ENCODE data around the gene MROH8.
A peak's percentile ranks its signal among the peaks of the same experiment; 100 is the strongest.
"Not testable (repeated sequence)": the region's sequence is repeated elsewhere in the genome, so short reads cannot be mapped to it uniquely, and the experiment has no call there.

MROH8 gene

GRCh38 chr20:37095108-37095598, 84.2 kb downstream of the MROH8 start:
- Mint-ChIP-seq H3K4me1 (peaks cover 49% of the 10 kb centered on the region), H3K4me3 (peak overlapping the region; percentile 98), H3K27me3 (no peaks in the 10 kb centered on the region), H3K27ac (peak overlapping the region; percentile 98 to 100), H3K9me3 (no peaks in the 10 kb centered on the region)
- ATAC-seq, result peak; percentile 52
- DNase-seq, result peak; percentile 39 to 49

GRCh38 chr20:37090407-37090806, 88.9 kb downstream of the MROH8 start:
- DNase-seq (no peak), ATAC-seq (no peak)
- Mint-ChIP-seq H3K4me1 (peaks cover 36% of the 10 kb centered on the region), H3K27ac (no peak overlapping the region), H3K27me3 (no peaks in the 10 kb centered on the region), H3K9me3 (no peaks in the 10 kb centered on the region), H3K4me3 (no peak overlapping the region)

GRCh38 chr20:37081717-37082289, 97.5 kb downstream of the MROH8 start:
- DNase-seq, result no peak
- Mint-ChIP-seq H3K9me3 (no peaks in the 10 kb centered on the region), H3K4me1 (peaks cover 17% of the 10 kb centered on the region), H3K27me3 (no peaks in the 10 kb centered on the region), H3K27ac (no peak overlapping the region), H3K4me3 (no peak overlapping the region)
- no peak for ATAC-seq

GRCh38 chr20:37077009-37077408, 102.3 kb downstream of the MROH8 start:
- Mint-ChIP-seq H3K27me3 (no peaks in the 10 kb centered on the region), H3K4me1 (peaks cover 27% of the 10 kb centered on the region), H3K9me3 (no peaks in the 10 kb centered on the region), H3K4me3 (no peak overlapping the region), H3K27ac (no peak overlapping the region)
- DNase-seq (no peak), ATAC-seq (no peak)

- ATAC-seq (no peak), DNase-seq (no peak)
- H3K4me3 Mint-ChIP-seq, result no peak overlapping the region
- no peaks in the 10 kb centered on the region for H3K27me3 Mint-ChIP-seq
- H3K27ac Mint-ChIP-seq, result no peak overlapping the region
- no peaks in the 10 kb centered on the region for H3K9me3 Mint-ChIP-seq
- H3K4me1 Mint-ChIP-seq, result peaks cover 31% of the 10 kb centered on the region
These were observed 103.2 kb downstream of the MROH8 start for GRCh38 chr20:37075932-37076685.

GRCh38 chr20:37072293-37073196, 106.8 kb downstream of the MROH8 start:
- H3K27ac Mint-ChIP-seq, result peak overlapping the region in 1 of 2 donors; percentile 94
- H3K9me3 Mint-ChIP-seq, result no peaks in the 10 kb centered on the region
- ATAC-seq, result no peak
- no peak for DNase-seq
- H3K4me1 Mint-ChIP-seq, result peaks cover 22% of the 10 kb centered on the region
- no peaks in the 10 kb centered on the region for H3K27me3 Mint-ChIP-seq
- peak overlapping the region in 1 of 2 donors; percentile 81 for H3K4me3 Mint-ChIP-seq

GRCh38 chr20:37071481-37071911, 107.9 kb downstream of the MROH8 start:
- ATAC-seq (peak; percentile 78), DNase-seq (peak; percentile 6 to 18)
- H3K27ac Mint-ChIP-seq, result peak overlapping the region; percentile 74 to 94
- no peaks in the 10 kb centered on the region for H3K27me3 Mint-ChIP-seq
- no peaks in the 10 kb centered on the region for H3K9me3 Mint-ChIP-seq
- peak overlapping the region in 1 of 2 donors; percentile 81 for H3K4me3 Mint-ChIP-seq
- H3K4me1 Mint-ChIP-seq, result peaks cover 22% of the 10 kb centered on the region

GRCh38 chr20:37069563-37069962, 109.8 kb downstream of the MROH8 start:
- peaks cover 22% of the 10 kb centered on the region for H3K4me1 Mint-ChIP-seq
- not testable (repeated sequence) for ATAC-seq, H3K9me3 Mint-ChIP-seq, H3K27me3 Mint-ChIP-seq, DNase-seq, H3K4me3 Mint-ChIP-seq, H3K27ac Mint-ChIP-seq

GRCh38 chr20:37066168-37066567, 113.2 kb downstream of the MROH8 start:
- no peak overlapping the region for H3K27ac Mint-ChIP-seq
- H3K9me3 Mint-ChIP-seq, result no peaks in the 10 kb centered on the region
- no peak for DNase-seq
- peaks cover 4% of the 10 kb centered on the region for H3K4me1 Mint-ChIP-seq
- H3K4me3 Mint-ChIP-seq, result no peak overlapping the region
- ATAC-seq, result no peak
- H3K27me3 Mint-ChIP-seq, result no peaks in the 10 kb centered on the region

GRCh38 chr20:37055276-37055675, 124.1 kb downstream of the MROH8 start:
- no peaks in the 10 kb centered on the region for H3K4me1 Mint-ChIP-seq
- H3K9me3 Mint-ChIP-seq, result no peaks in the 10 kb centered on the region
- ATAC-seq (no peak), DNase-seq (no peak)
- H3K27me3 Mint-ChIP-seq, result no peaks in the 10 kb centered on the region
- no peak overlapping the region for H3K27ac Mint-ChIP-seq
- H3K4me3 Mint-ChIP-seq, result no peak overlapping the region

- Mint-ChIP-seq H3K9me3 (no peaks in the 10 kb centered on the region), H3K27me3 (no peaks in the 10 kb centered on the region), H3K27ac (no peak overlapping the region), H3K4me3 (no peak overlapping the region), H3K4me1 (no peaks in the 10 kb centered on the region)
- DNase-seq (no peak), ATAC-seq (no peak)
These were observed 126.0 kb downstream of the MROH8 start for GRCh38 chr20:37053230-37053950.
